HG02571 (cell line): ENCODE data around the gene SCLY.
"Not testable (repeated sequence)": the region's sequence is repeated elsewhere in the genome, so short reads cannot be mapped to it uniquely, and the experiment has no call there.

Experiments used
- ATAC-seq: cut with Tn5 transposase; IDR thresholded peaks from one replicate; pipeline ENCODE4 v1.9.1; 2021; ENCODE audit warnings: mild to moderate bottlenecking, moderate library complexity; ENCODE audit not compliant: unreplicated experiment

The SCLY gene

GRCh38 chr2:238060542-238061314 lies at the start of gene SCLY:
Gene SCLY, plus strand, starts transcription at chr2:238061001. Its CDS starts 54 bp downstream, at chr2:238061055.
- peak; percentile 96 for ATAC-seq

DNA sequence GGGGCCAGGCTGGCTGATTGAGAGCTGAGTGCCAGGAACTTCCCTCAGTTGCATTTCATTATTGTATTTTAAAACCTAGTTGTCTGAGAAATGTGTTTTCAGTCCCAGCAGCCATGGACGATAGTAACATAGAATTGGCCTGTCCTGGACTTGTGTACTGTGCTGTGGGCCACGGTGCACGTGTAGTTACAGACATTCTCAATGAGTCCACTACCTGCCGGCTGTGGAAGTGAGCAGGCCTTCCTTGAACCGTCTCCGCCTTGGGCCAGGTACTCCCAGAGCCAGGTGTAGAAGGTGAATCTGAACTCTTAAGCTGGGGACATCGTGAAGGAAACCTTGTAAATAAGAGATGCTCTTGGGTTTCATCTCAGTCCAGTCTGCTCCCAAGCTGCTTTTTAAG lies 47.0 kb upstream of the SCLY start:
- no peak for ATAC-seq

- ATAC-seq = no peak
These were observed 45.1 kb upstream of the SCLY start for GRCh38 chr2:238015705-238016104.

GRCh38 chr2:238016526-238016925 lies 44.3 kb upstream of the SCLY start:
- no peak for ATAC-seq

- no peak for ATAC-seq
These were observed 40.8 kb upstream of the SCLY start for GRCh38 chr2:238019962-238020361.

GRCh38 chr2:238020816-238021215 lies 40.0 kb upstream of the SCLY start:
- ATAC-seq = no peak

DNA sequence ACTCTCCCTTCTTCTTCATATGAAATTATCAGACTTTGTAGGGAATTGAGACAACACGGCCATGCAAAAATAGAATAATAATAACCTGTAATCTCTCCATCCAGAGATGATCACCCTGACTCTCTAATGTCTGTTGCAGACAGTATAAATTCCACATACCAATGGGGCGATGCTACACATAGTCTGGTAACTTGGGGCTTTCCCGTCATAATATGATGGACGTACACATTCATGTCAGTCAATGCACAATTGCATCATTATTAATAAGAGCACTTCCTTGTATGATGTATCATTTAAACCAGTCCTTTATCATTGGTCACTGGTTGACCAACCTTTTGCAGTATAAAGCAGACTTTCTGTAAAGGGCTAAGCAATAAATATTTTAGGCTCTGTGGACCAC lies 39.5 kb upstream of the SCLY start:
- ATAC-seq = no peak

DNA sequence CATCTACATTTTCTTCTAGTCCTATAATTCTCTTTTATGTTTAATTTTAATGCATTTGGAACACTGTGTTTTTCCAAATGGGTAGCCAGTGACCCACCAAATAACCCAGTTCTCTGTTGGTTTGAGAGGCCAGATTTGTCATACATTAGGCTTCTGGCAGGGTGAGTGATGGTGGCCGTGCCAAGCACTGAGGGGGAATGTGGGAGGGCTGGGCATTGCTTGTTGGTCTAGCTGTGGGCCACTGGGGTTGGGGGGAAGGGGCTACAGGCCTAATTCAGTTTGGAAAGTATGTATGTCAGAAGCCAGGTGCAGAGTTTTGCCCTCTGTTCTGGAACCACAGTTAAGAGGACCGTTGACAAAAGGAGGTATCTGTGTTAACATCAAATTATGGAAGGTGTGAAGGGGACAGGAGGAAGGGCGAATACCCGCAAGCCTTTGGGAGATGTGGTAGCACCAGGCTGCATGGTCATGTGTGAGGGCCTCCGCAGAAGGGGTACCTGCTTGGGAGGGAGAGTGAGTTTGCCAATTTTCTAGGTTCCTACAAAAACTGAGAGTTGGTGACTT lies 38.1 kb upstream of the SCLY start:
- ATAC-seq = no peak

DNA sequence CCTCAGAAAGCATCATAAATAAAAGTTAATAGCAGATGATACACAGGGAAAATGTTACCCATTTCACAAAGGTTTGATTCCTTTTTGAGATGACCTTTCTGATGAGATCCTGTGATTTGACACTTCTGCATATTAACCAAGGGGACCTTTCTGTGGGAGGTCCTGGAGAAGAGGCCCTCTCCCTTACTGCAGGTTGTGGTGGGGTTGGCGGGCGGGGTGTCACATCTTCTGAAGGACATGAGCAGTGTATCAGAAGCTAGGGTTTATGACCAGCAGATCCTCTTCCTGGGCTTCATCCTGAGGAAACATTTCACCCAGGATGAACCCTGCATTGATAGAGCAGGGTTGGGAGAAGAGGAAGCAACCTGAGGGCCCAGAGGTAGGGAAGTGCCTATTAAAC lies 37.2 kb upstream of the SCLY start:
- ATAC-seq = no peak

GRCh38 chr2:238024986-238025385 lies 35.8 kb upstream of the SCLY start:
- ATAC-seq = no peak

DNA sequence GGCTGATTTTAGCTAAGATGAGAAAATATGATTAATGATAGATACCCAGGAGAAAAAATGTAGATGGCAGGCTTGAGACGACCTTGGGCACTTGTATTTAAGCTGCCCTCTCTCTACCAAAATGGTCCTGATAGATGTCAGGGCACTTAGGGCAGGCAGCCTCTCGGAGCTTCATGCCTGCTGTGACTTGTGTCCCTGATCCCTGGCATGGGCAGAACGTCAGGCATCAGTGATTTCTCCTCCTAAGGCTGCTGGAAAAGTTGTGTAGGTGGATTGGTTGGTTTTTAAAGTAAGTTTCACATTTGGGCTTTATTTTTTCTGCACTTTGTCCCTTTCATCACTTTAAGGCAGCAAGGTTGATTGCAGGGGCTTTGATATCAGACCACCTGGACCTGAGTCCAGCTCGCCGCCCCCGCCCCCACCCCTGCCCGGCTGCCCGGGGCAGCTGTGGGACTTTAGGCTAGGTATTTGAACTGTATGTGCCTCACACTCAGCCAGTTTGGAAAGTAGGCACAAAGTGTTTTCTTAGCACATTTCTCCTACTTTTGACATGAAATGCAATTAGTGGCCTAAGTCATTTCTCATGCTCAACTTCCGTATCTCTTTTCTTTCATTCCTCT lies 35.0 kb upstream of the SCLY start:
- ATAC-seq = no peak

DNA sequence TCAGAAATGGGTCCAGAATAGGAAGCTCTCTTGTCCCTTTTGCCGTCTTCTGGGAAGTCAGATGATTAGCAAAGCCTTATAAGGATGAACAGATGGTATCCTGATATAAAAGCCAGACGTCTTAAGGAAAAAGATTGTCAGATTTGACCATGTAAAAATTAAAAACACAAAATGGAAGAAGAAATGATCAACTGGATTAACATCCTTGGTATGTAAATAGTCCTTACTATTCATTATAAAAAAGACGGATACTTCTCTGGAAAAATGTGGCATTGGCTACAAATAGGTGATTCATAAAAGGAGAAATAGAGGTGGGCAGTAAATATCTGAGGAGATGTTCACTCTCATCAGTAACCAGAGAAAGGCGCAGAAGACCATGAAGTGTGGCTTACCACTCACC lies 33.7 kb upstream of the SCLY start:
- no peak for ATAC-seq

DNA sequence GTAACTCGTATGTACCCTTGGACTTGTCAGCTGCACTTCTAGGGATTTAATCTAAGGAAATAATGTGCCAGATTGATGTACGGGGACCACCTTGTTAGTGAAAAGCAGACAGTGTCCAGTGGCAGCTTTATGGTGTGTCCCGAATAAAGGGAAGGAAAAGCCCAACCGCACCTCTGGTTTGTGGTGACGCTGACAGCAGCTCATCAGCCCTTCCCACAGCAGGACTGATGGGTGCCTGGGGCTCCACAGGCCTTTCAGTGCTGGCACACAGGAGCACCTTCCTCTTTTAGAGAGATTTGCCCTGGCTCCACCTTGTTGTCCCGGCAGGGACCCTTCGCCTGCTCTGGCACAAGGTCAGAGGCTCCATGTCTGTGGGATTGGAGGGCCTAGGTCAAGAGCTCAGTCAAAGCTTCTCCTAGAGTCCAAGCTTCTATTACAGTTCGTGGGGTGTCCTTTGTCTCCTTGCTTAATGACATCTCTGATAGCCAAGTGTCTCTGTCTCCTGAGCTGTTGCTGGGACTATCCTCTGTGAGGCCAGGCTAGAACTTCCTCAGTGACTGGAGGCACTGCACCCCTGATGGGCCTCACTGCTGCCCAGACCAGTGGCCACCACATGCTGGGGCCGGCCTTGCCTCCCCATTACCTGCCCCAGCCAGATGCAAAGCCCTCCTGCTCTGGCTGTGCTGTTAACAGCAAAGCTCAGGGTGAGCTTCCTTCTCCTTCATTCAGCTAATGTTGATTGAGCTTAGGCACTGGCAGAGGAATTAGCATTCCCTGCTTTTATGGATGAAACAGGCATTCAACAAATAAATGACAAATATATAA lies 33.0 kb upstream of the SCLY start:
- no peak for ATAC-seq

- no peak for ATAC-seq
These were observed 30.9 kb upstream of the SCLY start for GRCh38 chr2:238029853-238030252.

DNA sequence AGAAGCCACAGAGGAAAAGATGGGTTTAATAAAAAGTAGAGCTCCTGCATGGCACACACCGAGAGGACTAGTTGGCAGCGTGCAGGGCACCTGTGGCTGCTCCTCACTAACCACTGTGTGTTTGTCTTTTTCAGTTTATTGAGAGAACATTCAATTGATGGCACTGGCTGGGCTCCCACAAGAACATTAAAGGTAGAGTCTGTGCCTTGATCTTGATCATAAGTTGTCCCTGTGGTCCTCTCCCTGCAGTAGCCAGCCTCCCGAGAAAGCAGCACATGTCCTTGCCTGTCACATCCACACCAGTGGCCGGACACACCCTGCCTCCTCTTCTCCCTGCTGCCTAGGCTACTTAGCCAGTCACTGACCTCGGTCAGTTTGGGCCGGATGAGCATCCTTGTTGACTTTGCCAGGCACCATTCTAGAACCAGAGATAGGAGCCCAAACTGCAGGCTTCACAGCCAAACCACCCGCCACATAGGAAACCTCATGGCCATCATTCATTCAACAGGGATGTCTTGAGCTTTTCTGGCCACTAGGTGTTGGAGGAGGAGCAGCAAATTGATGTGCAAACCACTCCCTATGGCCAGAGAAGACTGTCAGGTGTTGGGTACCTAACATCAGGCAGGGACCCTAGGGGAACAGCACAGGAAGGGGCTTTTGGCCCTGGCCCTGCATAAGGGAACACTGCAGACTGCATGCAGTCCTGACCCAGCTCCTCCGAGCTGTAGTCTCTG lies 30.2 kb upstream of the SCLY start:
- no peak for ATAC-seq

DNA sequence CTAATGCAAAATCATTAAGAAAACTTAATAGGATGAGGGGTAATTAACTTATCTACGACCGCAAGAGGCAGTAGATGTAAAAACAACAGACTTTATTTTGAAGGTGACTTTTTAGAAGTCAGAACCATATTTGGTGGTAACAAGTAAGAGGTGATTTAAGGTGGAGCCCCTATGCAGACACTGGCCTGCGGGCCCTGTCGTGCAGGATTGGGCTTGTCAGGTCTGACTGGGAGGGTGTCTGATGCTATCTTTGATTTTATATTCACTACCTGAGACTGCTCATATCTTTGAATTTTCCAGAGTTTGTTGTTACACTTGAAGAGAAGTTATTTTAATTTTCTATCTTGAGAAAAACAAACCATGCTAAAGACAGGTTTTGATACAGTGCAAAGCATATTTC lies 29.1 kb upstream of the SCLY start:
- no peak for ATAC-seq

DNA sequence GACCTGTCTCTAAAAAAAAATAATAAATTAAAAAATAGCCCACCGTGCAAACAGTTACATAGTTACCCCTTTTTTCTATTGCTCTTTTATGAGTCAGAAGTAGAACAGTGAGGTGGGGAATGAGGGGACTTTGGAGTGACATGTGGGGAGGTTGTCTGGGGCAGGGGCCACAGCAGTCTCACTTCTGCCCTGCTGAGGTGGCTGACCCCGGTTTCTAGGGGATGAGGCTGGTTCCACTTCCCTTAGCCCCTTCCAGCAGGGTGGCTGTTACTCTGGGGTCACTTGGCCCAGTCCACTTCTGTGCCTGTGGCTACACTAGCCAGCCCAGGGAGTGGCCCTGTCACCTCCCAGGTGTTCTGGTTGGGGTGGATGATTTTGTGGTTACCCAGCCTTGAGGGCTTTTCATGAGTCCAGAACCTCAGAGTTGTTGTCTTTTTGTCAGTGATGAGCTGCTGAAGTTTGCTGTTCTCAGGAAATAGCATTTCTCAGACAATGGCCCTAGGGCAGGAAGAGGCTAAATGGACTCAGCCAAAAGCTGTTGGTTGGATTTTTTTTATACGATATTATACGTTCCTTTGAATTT lies 28.0 kb upstream of the SCLY start:
- ATAC-seq = no peak

DNA sequence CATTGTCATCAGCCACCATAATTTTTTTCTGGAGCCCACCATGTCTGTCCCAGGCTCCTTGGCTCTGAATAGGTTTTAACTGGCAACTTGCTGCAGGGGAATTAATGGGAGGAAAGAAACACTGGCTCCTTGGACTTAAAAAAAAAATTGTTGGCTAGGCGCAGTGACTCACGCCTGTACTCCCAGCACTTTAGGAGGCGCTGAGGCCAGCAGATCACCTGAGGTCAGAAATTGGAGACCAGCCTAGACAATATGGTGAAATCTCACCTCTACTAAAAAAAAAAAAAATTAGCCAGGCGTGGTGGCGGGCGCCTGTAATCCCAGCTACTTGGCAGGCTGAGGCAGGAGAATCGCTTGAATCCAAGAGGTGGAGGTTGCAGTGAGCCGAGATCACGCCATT lies 26.8 kb upstream of the SCLY start:
- not testable (repeated sequence) for ATAC-seq

- no peak for ATAC-seq
These were observed 22.6 kb upstream of the SCLY start for GRCh38 chr2:238038203-238038602.

DNA sequence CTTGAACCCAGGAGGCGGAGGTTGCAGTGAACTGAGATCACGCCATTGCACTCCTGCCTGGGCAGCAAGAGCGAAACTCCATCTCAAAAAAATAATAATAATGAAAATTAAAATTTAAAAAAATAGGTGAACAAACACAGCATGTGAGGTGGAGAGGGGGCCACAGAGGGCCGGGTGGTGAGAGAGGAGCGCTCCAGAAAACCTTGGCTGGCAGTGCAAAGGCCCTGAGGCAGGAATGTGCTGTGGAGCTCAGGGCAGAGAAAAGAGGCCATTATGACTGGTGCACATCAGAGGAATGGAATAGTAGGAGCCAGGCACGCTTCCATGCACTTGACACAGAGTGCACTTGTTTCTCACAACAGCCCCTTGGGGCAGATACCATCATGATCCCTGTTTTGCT lies 21.6 kb upstream of the SCLY start:
- no peak for ATAC-seq
